ENCODE data around the gene FILIP1. TPM values are rescaled to one million over a fixed set of nuclear protein-coding genes. Genes with fewer than 3 reads are reported as not detected.

The FILIP1 gene
- total RNA-seq, 1 donor from 2014 or later, result 13.6 TPM

DNA sequence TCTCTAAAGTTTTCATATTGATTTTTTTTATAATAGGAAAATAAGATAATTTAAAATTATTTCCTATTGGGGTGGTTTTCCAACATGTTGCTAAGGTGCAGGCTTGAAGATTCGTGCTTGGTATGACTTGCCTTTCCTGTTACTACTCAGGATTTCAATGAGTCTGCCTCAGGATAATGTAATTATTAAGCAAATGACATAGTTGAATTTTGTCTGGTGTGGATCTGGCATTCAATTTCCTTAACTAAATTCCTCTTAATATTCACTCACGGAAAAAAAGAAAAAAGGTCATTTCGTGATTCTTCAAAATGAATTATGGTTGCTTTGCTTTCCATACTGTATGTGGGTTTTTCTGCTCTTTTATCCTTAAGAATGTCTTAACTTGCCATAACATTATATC, 9.3 kb upstream of the FILIP1 start:
- no peak overlapping the region for H3K4me3 ChIP-seq
- no peaks in the 10 kb centered on the region for H3K9me3 ChIP-seq
- TF ChIP-seq, protein P1, sequence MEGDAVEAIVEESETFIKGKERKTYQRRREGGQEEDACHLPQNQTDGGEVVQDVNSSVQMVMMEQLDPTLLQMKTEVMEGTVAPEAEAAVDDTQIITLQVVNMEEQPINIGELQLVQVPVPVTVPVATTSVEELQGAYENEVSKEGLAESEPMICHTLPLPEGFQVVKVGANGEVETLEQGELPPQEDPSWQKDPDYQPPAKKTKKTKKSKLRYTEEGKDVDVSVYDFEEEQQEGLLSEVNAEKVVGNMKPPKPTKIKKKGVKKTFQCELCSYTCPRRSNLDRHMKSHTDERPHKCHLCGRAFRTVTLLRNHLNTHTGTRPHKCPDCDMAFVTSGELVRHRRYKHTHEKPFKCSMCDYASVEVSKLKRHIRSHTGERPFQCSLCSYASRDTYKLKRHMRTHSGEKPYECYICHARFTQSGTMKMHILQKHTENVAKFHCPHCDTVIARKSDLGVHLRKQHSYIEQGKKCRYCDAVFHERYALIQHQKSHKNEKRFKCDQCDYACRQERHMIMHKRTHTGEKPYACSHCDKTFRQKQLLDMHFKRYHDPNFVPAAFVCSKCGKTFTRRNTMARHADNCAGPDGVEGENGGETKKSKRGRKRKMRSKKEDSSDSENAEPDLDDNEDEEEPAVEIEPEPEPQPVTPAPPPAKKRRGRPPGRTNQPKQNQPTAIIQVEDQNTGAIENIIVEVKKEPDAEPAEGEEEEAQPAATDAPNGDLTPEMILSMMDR (IDR thresholded peaks at IDR 0.05), result no peak
- no peaks in the 10 kb centered on the region for H3K4me1 ChIP-seq
- no peaks in the 10 kb centered on the region for H3K36me3 ChIP-seq
- no peak for DNase-seq (ENCODE audit: low spot score in 2 of 2)
- intact Hi-C loops (cut with DNase I), result loop anchor here (5.0 kb wide), 1 partner anchor 206 kb away; no protein-coding TSS in a partner anchor
- H3K27me3 ChIP-seq, result no peaks in the 10 kb centered on the region
- peak overlapping the region in 1 of 2 donors; percentile 24 for H3K27ac ChIP-seq

DNA sequence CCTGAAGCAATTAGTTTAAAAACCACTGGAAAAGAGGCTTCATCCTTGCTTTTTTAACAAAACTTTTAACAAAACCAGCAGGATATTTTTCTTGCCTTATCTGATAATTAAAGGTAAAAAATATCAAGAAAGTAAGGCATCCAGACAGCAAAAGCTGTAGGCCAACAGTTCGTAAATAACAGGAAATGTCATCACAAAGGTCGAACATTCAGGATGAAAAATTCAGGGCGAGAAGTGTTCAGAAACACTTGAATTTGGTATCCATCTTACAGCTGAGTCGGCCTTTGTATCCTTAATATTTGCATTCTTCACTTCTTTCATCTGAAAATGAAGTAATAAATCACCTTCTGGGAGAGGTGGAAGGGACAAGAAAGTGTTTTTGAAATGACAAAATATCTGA, 8.2 kb upstream of the FILIP1 start:
- TF ChIP-seq, protein P1 (IDR thresholded peaks at IDR 0.05), result no peak
- intact Hi-C loops (cut with DNase I), result loop anchor here (2.0 to 5.0 kb wide), 2 partner anchors 23 to 204 kb away; no protein-coding TSS in a partner anchor
- H3K4me1 ChIP-seq, result no peaks in the 10 kb centered on the region
- H3K27me3 ChIP-seq, result no peaks in the 10 kb centered on the region
- no peaks in the 10 kb centered on the region for H3K36me3 ChIP-seq
- H3K4me3 ChIP-seq, result no peak overlapping the region
- no peak for DNase-seq (ENCODE audit: low spot score in 2 of 2)
- no peaks in the 10 kb centered on the region for H3K9me3 ChIP-seq
- no peak overlapping the region for H3K27ac ChIP-seq

DNA sequence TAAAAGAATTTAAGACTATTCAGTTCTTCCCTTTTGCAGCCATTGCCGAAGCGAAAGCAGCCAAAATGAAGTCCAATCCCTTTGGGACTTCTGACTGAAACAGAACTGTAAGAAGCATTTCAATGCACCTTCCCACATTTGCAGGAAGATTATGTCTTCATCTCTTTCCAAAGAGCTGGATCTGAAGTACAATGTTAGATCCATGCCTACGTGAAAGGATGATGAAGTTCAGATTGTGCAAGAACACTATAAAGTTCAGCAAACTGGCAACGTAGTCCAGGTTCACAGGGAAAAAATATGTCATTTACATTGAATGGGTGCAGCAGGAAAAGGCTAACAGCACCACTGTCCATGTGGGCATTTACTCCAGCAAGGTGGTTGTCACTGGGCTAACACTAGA, 6.0 kb upstream of the FILIP1 start:
- TF ChIP-seq, protein P1 (IDR thresholded peaks at IDR 0.05), result no peak
- Histone ChIP-seq H3K36me3 (no peaks in the 10 kb centered on the region), H3K9me3 (no peaks in the 10 kb centered on the region), H3K27ac (no peak overlapping the region), H3K27me3 (no peaks in the 10 kb centered on the region), H3K4me1 (peaks cover 0 to 6% of the 10 kb centered on the region in 2 donors), H3K4me3 (peak overlapping the region in 1 of 2 donors; percentile 16)
- no peak for DNase-seq (ENCODE audit: low spot score in 2 of 2)
- intact Hi-C loops (cut with DNase I), result loop anchor here (2.0 to 5.0 kb wide), 3 partner anchors 25 to 202 kb away; no protein-coding TSS in a partner anchor

DNA sequence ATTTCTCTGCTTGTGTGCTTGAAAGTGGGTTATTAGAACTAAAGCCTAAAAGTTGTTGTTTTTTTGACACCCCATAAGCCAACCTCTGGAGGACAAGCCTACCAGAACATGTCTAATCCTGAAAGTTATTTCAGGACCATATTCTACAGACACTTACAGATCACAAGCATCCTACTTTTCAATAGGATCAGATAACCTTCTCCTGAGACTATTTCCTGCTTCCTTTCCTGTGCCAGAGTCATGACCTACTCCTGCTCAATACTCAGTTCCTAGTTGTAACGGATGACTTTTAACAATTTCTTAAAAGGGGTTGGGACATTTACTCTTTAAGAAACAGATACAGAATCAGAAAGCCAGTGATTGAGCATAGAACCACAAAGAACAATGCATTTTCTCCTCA, 5.3 kb upstream of the FILIP1 start:
- Histone ChIP-seq H3K9me3 (no peaks in the 10 kb centered on the region), H3K36me3 (no peaks in the 10 kb centered on the region), H3K4me3 (no peak overlapping the region), H3K27ac (no peak overlapping the region), H3K4me1 (peaks cover 0 to 10% of the 10 kb centered on the region in 2 donors), H3K27me3 (no peaks in the 10 kb centered on the region)
- intact Hi-C loops (cut with DNase I), result loop anchor here (5.0 kb wide), 1 partner anchor 132 kb away; no protein-coding TSS in a partner anchor
- TF ChIP-seq, protein P1 (IDR thresholded peaks at IDR 0.05), result no peak
- DNase-seq (ENCODE audit: low spot score in 2 of 2), result no peak

DNA sequence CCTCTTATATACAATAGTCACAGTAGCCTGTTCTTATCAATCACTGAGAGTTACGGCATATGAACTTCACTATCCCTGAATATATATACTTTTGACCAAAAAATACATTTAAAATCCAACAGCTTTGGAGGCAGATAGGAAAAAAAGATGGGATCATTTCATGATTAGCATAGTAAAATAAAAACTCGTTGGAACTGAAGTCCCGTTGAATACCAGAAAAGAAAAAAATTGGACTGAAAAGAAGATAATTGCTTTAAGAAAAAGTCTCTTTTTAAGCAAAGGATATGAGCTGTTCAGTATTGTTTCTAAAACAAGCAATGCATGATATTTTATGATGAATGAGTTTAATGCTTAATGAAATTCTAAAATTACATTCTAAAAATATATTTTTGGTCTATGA, 4.4 kb upstream of the FILIP1 start:
- no peaks in the 10 kb centered on the region for H3K9me3 ChIP-seq
- no peaks in the 10 kb centered on the region for H3K27me3 ChIP-seq
- H3K4me1 ChIP-seq, result peaks cover 0 to 10% of the 10 kb centered on the region in 2 donors
- DNase-seq (ENCODE audit: low spot score in 2 of 2), result no peak
- H3K4me3 ChIP-seq, result no peak overlapping the region
- H3K36me3 ChIP-seq, result no peaks in the 10 kb centered on the region
- TF ChIP-seq, protein P1 (IDR thresholded peaks at IDR 0.05), result no peak
- no peak overlapping the region for H3K27ac ChIP-seq
- intact Hi-C loops (cut with DNase I), result loop anchor here (5.0 kb wide), 1 partner anchor 131 kb away; no protein-coding TSS in a partner anchor

Data from ascending aorta (tissue), 2 donors.